Ishikawa (cell line): ENCODE results near the gene ACTR3C.

Source experiments
- CEBPB ChIP-seq: IDR thresholded peaks from 2 replicates; pipeline ENCODE4 v1.6.1; 2012
- CREB1 ChIP-seq: IDR thresholded peaks from 2 replicates; pipeline ENCODE4 v1.6.1; 2012; ENCODE audit warnings: low read depth
- EGR1 ChIP-seq: IDR thresholded peaks from 2 replicates; pipeline ENCODE4 v1.6.1; 2012
- EP300 ChIP-seq: IDR thresholded peaks from 2 replicates; pipeline ENCODE4 v1.6.1; 2012; ENCODE audit warnings: borderline replicate concordance
- FOXM1 ChIP-seq: IDR thresholded peaks from 2 replicates; pipeline ENCODE4 v1.6.1; 2012; ENCODE audit warnings: low read depth, borderline replicate concordance
- NFIC ChIP-seq: IDR thresholded peaks from 2 replicates; pipeline ENCODE4 v1.6.1; 2012
- RAD21 ChIP-seq: IDR thresholded peaks from 2 replicates; pipeline ENCODE4 v1.6.1; 2012; ENCODE audit warnings: low read depth
- TAF1 ChIP-seq: IDR thresholded peaks from 2 replicates; pipeline ENCODE4 v1.6.1; 2012; ENCODE audit warnings: low read depth, mild to moderate bottlenecking
- TCF12 ChIP-seq: IDR thresholded peaks from 2 replicates; pipeline ENCODE4 v1.6.1; 2012; ENCODE audit warnings: low read depth
- TEAD4 ChIP-seq: IDR thresholded peaks from 2 replicates; pipeline ENCODE4 v1.6.1; 2012
- YY1 ChIP-seq: IDR thresholded peaks from 2 replicates; pipeline ENCODE4 v1.6.1; 2012; ENCODE audit warnings: low read depth
- ZBTB7A ChIP-seq: IDR thresholded peaks from 2 replicates; pipeline ENCODE4 v1.6.1; 2012; ENCODE audit warnings: low read depth
- TF ChIP-seq, protein P1 (sequence below): IDR thresholded peaks from 2 replicates; pipeline ENCODE4 v1.6.1; 2012; ENCODE audit warnings: low read depth, mild to moderate bottlenecking
- TF ChIP-seq, protein P2 (sequence below): IDR thresholded peaks from 2 replicates; pipeline ENCODE4 v1.6.1; 2012
- TF ChIP-seq, protein P3 (sequence below): IDR thresholded peaks from 2 replicates; pipeline ENCODE4 v1.6.1; 2012

ACTR3C gene

DNA sequence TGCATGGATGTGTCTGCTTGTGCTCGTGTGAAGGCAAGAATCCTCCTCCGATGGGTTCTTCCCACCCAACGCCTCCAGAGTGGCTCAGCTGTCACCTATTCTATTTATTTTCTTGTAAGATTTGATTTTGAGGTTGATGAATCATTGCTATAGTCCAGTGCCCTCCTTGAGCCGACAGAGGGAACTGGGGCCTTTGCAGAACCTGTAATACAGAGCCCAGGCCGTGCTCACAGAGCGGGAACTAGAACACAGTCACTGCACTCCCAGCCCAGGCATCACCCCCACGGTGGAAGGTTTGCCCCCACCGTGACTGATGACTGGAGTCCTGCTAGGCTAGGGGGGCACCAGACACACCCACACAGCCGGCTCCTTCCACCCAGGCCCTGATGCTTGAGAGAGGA is 16.1 kb upstream of the ACTR3C start:
- no peak for TF ChIP-seq CEBPB
- TF ChIP-seq TCF12 = no peak
- TF ChIP-seq TAF1 = no peak
- no peak for TF ChIP-seq ZBTB7A
- TF ChIP-seq EGR1 = no peak

DNA sequence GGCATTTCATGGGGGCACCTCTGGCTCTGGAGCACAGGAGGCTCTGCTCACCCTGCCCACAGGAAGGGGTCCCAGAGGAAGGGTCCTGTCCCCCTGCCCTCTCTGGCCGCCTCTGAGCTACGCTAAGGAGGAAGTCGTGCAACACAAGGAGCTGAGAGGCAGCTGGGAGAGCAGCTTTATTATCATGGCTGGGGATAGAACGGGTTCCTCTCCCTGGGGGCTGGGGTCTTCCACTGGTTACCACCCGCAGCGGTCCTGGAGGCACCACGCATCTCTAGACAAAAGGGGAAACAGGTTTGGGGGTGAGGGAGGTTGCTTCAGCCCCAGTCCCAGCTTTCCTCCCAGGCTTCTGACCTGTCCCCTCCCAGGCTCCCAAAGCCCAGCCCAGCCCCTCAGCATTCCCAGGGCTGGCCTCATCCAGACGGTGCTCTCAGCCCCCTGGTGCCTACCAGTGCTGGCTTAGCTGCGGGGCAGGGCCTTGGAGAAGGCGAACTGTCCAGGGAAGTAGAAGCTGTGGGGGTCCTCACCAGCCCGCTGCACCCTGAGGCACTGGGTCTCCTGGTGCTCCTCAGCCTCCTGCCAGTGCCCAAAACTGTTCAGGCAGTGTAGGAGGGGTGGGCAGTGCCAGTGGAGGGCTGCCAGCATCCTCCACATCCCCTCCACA is 15.0 kb upstream of the ACTR3C start:
- TF ChIP-seq TCF12 = no peak
- TF ChIP-seq EP300 = no peak
- no peak for TF ChIP-seq YY1
- no peak for TF ChIP-seq FOXM1
- no peak for TF ChIP-seq TEAD4
- no peak for TF ChIP-seq NFIC
- TF ChIP-seq CREB1 = no peak
- TF ChIP-seq, protein P1, sequence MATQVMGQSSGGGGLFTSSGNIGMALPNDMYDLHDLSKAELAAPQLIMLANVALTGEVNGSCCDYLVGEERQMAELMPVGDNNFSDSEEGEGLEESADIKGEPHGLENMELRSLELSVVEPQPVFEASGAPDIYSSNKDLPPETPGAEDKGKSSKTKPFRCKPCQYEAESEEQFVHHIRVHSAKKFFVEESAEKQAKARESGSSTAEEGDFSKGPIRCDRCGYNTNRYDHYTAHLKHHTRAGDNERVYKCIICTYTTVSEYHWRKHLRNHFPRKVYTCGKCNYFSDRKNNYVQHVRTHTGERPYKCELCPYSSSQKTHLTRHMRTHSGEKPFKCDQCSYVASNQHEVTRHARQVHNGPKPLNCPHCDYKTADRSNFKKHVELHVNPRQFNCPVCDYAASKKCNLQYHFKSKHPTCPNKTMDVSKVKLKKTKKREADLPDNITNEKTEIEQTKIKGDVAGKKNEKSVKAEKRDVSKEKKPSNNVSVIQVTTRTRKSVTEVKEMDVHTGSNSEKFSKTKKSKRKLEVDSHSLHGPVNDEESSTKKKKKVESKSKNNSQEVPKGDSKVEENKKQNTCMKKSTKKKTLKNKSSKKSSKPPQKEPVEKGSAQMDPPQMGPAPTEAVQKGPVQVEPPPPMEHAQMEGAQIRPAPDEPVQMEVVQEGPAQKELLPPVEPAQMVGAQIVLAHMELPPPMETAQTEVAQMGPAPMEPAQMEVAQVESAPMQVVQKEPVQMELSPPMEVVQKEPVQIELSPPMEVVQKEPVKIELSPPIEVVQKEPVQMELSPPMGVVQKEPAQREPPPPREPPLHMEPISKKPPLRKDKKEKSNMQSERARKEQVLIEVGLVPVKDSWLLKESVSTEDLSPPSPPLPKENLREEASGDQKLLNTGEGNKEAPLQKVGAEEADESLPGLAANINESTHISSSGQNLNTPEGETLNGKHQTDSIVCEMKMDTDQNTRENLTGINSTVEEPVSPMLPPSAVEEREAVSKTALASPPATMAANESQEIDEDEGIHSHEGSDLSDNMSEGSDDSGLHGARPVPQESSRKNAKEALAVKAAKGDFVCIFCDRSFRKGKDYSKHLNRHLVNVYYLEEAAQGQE = no peak
- no peak for TF ChIP-seq ZBTB7A
- TF ChIP-seq EGR1 = no peak

DNA sequence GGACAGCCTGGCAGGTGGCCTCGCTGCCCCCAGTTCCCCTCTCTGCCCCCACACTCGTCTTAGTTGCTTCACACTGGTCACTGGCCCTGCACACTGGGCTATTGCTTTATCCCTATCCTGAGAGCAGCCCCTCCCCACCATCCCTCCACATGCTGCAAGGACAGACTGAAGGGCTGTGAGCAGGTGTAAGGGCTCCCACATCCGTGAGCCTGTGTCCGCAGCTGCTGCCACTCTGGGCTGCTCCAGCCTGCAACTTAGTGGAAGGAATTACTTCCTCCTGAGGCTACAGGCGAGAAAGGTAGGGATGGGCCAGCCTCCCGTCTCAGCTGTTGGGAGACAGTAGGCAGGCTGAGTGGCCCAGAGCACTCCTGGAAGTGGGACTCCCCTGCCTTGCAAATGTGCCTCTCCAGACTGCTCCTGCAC is 14.3 kb upstream of the ACTR3C start:
- TF ChIP-seq TAF1 (no peak), CEBPB (no peak), YY1 (no peak), TEAD4 (no peak), EGR1 (no peak)
- TF ChIP-seq, protein P1 = no peak

DNA sequence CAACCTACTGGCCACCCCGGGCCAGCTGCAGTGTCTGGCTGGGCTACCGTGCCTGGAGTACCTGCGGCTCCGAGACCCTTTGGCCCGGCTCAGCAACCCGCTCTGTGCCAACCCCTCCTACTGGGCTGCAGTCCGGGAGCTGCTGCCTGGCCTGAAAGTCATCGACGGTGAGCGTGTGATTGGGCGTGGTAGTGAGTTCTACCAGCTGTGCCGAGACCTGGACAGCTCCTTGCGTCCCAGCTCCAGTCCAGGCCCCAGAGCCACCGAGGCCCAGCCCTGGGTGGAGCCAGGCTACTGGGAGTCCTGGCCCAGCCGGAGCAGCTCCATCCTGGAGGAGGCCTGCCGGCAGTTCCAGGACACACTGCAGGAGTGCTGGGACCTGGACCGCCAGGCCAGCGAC is 13.8 kb upstream of the ACTR3C start:
- TF ChIP-seq ZBTB7A (no peak), NFIC (no peak), CEBPB (no peak), FOXM1 (no peak), CREB1 (no peak), EGR1 (no peak), EP300 (no peak), TCF12 (no peak), YY1 (no peak), TEAD4 (no peak), RAD21 (no peak), TAF1 (no peak)
- TF ChIP-seq, protein P2, sequence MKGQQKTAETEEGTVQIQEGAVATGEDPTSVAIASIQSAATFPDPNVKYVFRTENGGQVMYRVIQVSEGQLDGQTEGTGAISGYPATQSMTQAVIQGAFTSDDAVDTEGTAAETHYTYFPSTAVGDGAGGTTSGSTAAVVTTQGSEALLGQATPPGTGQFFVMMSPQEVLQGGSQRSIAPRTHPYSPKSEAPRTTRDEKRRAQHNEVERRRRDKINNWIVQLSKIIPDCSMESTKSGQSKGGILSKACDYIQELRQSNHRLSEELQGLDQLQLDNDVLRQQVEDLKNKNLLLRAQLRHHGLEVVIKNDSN = no peak
- TF ChIP-seq, protein P1 = no peak
- TF ChIP-seq, protein P3, sequence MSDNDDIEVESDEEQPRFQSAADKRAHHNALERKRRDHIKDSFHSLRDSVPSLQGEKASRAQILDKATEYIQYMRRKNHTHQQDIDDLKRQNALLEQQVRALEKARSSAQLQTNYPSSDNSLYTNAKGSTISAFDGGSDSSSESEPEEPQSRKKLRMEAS = no peak

DNA sequence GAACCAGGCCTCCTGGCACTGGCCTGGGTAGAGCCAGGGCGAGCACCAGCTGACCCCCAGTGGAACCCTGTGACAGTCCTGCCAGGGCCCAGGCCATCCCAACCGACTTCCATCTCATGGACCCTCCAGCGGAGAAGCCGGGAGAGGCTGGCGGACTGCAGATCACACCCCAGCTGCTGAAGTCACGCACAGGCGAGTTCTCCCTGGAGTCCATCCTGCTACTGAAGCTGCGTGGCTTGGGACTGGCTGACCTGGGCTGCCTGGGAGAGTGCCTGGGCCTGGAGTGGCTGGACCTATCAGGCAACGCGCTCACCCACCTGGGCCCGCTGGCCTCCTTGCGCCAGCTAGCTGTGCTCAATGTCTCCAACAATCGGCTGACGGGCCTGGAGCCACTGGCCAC is 13.4 kb upstream of the ACTR3C start:
- TF ChIP-seq TAF1 (no peak), CREB1 (no peak), TCF12 (no peak), EGR1 (no peak), EP300 (no peak), ZBTB7A (no peak), NFIC (no peak), YY1 (no peak), FOXM1 (no peak), TEAD4 (no peak), CEBPB (no peak), RAD21 (no peak)
- TF ChIP-seq, protein P3 = no peak
- TF ChIP-seq, protein P1 = no peak
- TF ChIP-seq, protein P2 = no peak
